ENCODE measurements around the gene ATCAY. TPM values are rescaled to one million over a fixed set of nuclear protein-coding genes. Genes with fewer than 3 reads are reported as not detected.
A peak's percentile ranks its signal among the peaks of the same experiment; 100 is the strongest.

The ATCAY gene
- total and polyA plus RNA-seq, 2 of the 13 experiments (the other 11 are each of a cell fraction or from before 2014, with no cell fraction given): not detected

- TF ChIP-seq THAP9 (CRISPR knock-in tag; IDR thresholded peaks at IDR 0.05; ENCODE audit: borderline replicate concordance) (no peak; the same call in 1 of the 2 replicates), MZF1 (CRISPR knock-in tag; IDR thresholded peaks at IDR 0.05; ENCODE audit: borderline replicate concordance) (no peak), IRF2 (CRISPR knock-in tag; IDR thresholded peaks at IDR 0.05) (peak; percentile 64; the same call in 1 of the 2 replicates), ONECUT2 (CRISPR knock-in tag; IDR thresholded peaks at IDR 0.05) (no peak), ZNF44 (CRISPR knock-in tag; IDR thresholded peaks at IDR 0.05) (no peak), NR2F6 (IDR thresholded peaks at IDR 0.05) (no peak), NR2F6 (CRISPR knock-in tag; IDR thresholded peaks at IDR 0.05) (peak; percentile 46; the same call in 1 of the 2 replicates), TEAD3 (CRISPR knock-in tag; optimal IDR thresholded peaks at IDR 0.05; ENCODE audit: borderline replicate concordance) (peak; percentile 99), ZNF816 (CRISPR knock-in tag; IDR thresholded peaks at IDR 0.05; ENCODE audit: borderline replicate concordance) (no peak), SMAD9 (CRISPR knock-in tag; IDR thresholded peaks at IDR 0.05) (no peak), SPEN (CRISPR knock-in tag; IDR thresholded peaks at IDR 0.05; ENCODE audit: low read depth) (0 out of 2 replicates have a peak, but pooled peaks have one; percentile 21), FOXC1 (CRISPR knock-in tag; IDR thresholded peaks at IDR 0.05; ENCODE audit: borderline replicate concordance) (no peak), ZNF7 (CRISPR knock-in tag; IDR thresholded peaks at IDR 0.05) (peak; percentile 94), ZNF704 (CRISPR knock-in tag; IDR thresholded peaks at IDR 0.05; ENCODE audit: borderline replicate concordance) (no peak), ZNF790 (CRISPR knock-in tag; IDR thresholded peaks at IDR 0.05; ENCODE audit: borderline replicate concordance) (no peak), HMGXB3 (CRISPR knock-in tag; IDR thresholded peaks at IDR 0.05; ENCODE audit: borderline replicate concordance) (no peak), HIC2 (CRISPR knock-in tag; IDR thresholded peaks at IDR 0.05; ENCODE audit: low read depth) (no peak), THAP8 (CRISPR knock-in tag; IDR thresholded peaks at IDR 0.05; ENCODE audit: borderline replicate concordance) (no peak)
Observed at GRCh38 chr19:3968556-3969434, 88.3 kb downstream of the ATCAY start (continued).
